BJ (cell line): ENCODE results near the gene ANKRD44. TPM values are rescaled to one million over a fixed set of nuclear protein-coding genes. Genes with fewer than 3 reads are reported as not detected.

Experiments
- CTCF ChIA-PET: fragments of 350-600 bp; formaldehyde crosslinking; extraction: SDS; loops from one replicate; lab custom pipeline; 2021; ENCODE audit warnings: antibody characterized with exemption, inconsistent platforms; lab: Yijun Ruan, JAX
- POLR2A ChIA-PET: fragments of 300-600 bp; sonication (Branson Sonifier 250); formaldehyde crosslinking; extraction: SDS; loops from one replicate; lab custom pipeline; 2021; ENCODE audit warnings: antibody characterized with exemption; lab: Charles Lee
- DNase-seq: peaks from one replicate; pipeline ENCODE4 v3.0.0-alpha.2; 2011; ENCODE audit warnings: low read depth
- H3K27me3 ChIP-seq: 2 replicates; pipeline ENCODE4 v1.6.0; 2011; ENCODE audit warnings: low read length; ENCODE audit not compliant: control insufficient read depth, insufficient read depth
- H3K36me3 ChIP-seq: 2 replicates; pipeline ENCODE4 v1.5.1; 2011; ENCODE audit warnings: low read length; ENCODE audit not compliant: control insufficient read depth, insufficient read depth
- H3K4me3 ChIP-seq: 2 replicates; pipeline ENCODE4 v1.5.1; 2011; ENCODE audit warnings: low read depth, mild to moderate bottlenecking, control low read depth, low read length
- polyA plus RNA-seq: library from polyadenylated mRNA; depleted of rRNA; stranded (reverse); fragments of >200 nt; gene quantifications from 2 replicates; pipeline ENCODE4 v1.2.3, GENCODE V29; 2011
- TF ChIP-seq, protein P1 (sequence below): IDR thresholded peaks from 2 replicates; pipeline ENCODE4 v1.5.1; 2011; ENCODE audit warnings: low read depth, mild to moderate bottlenecking, control low read depth, inconsistent platforms, low read length, moderate library complexity; ENCODE audit not compliant: insufficient read depth

The ANKRD44 gene
- polyA plus RNA-seq, 1 experiment = 12.4 TPM

- TF ChIP-seq, protein P1, sequence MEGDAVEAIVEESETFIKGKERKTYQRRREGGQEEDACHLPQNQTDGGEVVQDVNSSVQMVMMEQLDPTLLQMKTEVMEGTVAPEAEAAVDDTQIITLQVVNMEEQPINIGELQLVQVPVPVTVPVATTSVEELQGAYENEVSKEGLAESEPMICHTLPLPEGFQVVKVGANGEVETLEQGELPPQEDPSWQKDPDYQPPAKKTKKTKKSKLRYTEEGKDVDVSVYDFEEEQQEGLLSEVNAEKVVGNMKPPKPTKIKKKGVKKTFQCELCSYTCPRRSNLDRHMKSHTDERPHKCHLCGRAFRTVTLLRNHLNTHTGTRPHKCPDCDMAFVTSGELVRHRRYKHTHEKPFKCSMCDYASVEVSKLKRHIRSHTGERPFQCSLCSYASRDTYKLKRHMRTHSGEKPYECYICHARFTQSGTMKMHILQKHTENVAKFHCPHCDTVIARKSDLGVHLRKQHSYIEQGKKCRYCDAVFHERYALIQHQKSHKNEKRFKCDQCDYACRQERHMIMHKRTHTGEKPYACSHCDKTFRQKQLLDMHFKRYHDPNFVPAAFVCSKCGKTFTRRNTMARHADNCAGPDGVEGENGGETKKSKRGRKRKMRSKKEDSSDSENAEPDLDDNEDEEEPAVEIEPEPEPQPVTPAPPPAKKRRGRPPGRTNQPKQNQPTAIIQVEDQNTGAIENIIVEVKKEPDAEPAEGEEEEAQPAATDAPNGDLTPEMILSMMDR = no peak
- CTCF ChIA-PET = no interaction called here
- POLR2A ChIA-PET = no interaction called here
- Histone ChIP-seq H3K4me3 (no peak overlapping the region), H3K36me3 (no peaks in the 10 kb centered on the region), H3K27me3 (no peaks in the 10 kb centered on the region)
- no peak for DNase-seq
Observed at GRCh38 chr2:197234671-197235191, 75.8 kb downstream of the ANKRD44 start.

- DNase-seq = no peak
- TF ChIP-seq, protein P1 = no peak
- no peaks in the 10 kb centered on the region for H3K36me3 ChIP-seq
- no peaks in the 10 kb centered on the region for H3K27me3 ChIP-seq
- no peak overlapping the region for H3K4me3 ChIP-seq
- CTCF ChIA-PET = no interaction called here
- POLR2A ChIA-PET = no interaction called here
Observed at GRCh38 chr2:197233473-197233872, 77.1 kb downstream of the ANKRD44 start.

DNA sequence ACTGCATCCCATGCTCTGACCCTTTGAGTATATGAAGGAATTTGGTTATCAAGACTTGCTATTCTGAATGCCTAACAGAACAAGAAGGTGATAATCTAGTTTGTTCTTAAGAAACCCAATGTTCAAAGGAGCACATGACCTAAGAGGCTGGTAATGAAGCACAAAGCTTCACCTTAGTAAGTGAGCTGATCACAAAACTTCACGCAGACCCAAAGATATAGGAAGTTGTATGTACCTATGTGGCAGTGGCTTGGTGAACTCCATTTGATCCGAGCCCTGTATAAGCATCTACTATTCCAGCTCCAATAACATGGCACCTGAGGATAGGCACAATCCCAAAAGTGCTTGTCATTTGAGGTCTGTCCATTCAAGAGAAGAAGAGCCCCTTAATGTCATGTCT lies 78.6 kb downstream of the ANKRD44 start:
- ChIA-PET POLR2A (no interaction called here), CTCF (no interaction called here)
- no peaks in the 10 kb centered on the region for H3K27me3 ChIP-seq
- DNase-seq = no peak
- no peaks in the 10 kb centered on the region for H3K36me3 ChIP-seq
- TF ChIP-seq, protein P1 = no peak
- H3K4me3 ChIP-seq = no peak overlapping the region

- CTCF ChIA-PET = interaction anchor here (1.1 kb wide), 1 partner anchor 13 kb away, joined by 3 read pairs; no protein-coding TSS in a partner anchor
- Histone ChIP-seq H3K4me3 (no peak overlapping the region), H3K27me3 (no peaks in the 10 kb centered on the region), H3K36me3 (no peaks in the 10 kb centered on the region)
- POLR2A ChIA-PET = no interaction called here
- TF ChIP-seq, protein P1 = no peak
- peak; percentile 50 for DNase-seq
Observed at GRCh38 chr2:197229509-197230443, 80.8 kb downstream of the ANKRD44 start.

DNA sequence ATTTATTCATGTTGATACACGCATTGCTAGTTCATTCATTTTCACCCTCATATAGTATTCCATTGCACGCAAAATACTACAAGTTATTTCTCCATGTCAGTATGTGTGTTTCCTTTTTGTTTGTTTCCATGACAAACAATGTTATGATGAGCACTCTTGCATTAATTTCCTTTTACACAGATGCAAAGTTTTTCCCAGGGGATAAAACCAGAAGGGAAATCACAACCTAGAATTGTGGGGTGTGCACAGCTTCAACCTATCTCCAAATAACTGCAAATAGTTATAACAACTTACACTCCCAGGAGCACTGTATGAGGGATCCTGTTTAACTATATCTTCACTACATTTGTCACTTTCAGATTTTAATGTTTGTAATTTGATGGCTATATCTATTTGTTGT lies 87.1 kb downstream of the ANKRD44 start:
- TF ChIP-seq, protein P1 = no peak
- POLR2A ChIA-PET = no interaction called here
- no peak for DNase-seq
- CTCF ChIA-PET = no interaction called here
- no peak overlapping the region for H3K4me3 ChIP-seq
- H3K36me3 ChIP-seq = no peaks in the 10 kb centered on the region
- H3K27me3 ChIP-seq = no peaks in the 10 kb centered on the region
